Cardiac muscle cell (in vitro differentiated cells and primary cell): ENCODE measurements around the gene PDE2A. TPM values are rescaled to one million over a fixed set of nuclear protein-coding genes. Genes with fewer than 3 reads are reported as not detected.
"Not testable (repeated sequence)": the region's sequence is repeated elsewhere in the genome, so short reads cannot be mapped to it uniquely, and the experiment has no call there.

ENCODE experiments used
- DNase-seq, 2 donors: peaks; one replicate each; pipeline versions ENCODE4 v3.0.0 to v3.0.0-alpha.2; 2010 to 2017; ENCODE audit warnings: low read depth in 1 of 2, low spot score in 1 of 2
- H3K27ac ChIP-seq: fragments of 200-600 bp; sonication (generic); 2 replicates; pipeline ENCODE4 v1.5.1; 2016
- H3K27me3 ChIP-seq: fragments of 200-600 bp; sonication (generic); 2 replicates; pipeline ENCODE4 v1.6.0; 2016; ENCODE audit warnings: control low read depth
- H3K36me3 ChIP-seq: fragments of 200-600 bp; sonication (generic); 2 replicates; pipeline ENCODE4 v1.5.1; 2016; ENCODE audit warnings: control low read depth
- H3K4me1 ChIP-seq: fragments of 200-600 bp; sonication (generic); 2 replicates; pipeline ENCODE4 v1.8.1; 2017; ENCODE audit warnings: low read depth, mild to moderate bottlenecking, mixed run types
- H3K4me3 ChIP-seq: fragments of 200-600 bp; sonication (generic); 2 replicates; pipeline ENCODE4 v1.5.1; 2016; ENCODE audit warnings: mild to moderate bottlenecking
- H3K9me3 ChIP-seq: fragments of 200-600 bp; sonication (generic); 2 replicates; pipeline ENCODE4 v1.5.1; 2017; ENCODE audit warnings: low read depth, mild to moderate bottlenecking, control low read depth
- CTCF ChIP-seq: IDR thresholded peaks from 2 replicates; pipeline ENCODE4 v1.5.1; 2012; ENCODE audit warnings: low read depth, mild to moderate bottlenecking, low read length
- polyA plus RNA-seq: library from polyadenylated mRNA; unstranded; fragments of >200 nt; fragmentation: Nextera tagmentation; extraction: Ambion mirVana; gene quantifications from 2 replicates; pipeline ENCODE4 v1.2.1, GENCODE V29; 2016
- total RNA-seq: library from RNA; depleted of rRNA; stranded (reverse); fragments of >200 nt; gene quantifications from 2 replicates; pipeline ENCODE4 v1.2.3, GENCODE V29; 2016

PDE2A gene
- total and polyA plus RNA-seq, 2 experiments from 2014 or later: 0.92 TPM; not detected in 1

DNA sequence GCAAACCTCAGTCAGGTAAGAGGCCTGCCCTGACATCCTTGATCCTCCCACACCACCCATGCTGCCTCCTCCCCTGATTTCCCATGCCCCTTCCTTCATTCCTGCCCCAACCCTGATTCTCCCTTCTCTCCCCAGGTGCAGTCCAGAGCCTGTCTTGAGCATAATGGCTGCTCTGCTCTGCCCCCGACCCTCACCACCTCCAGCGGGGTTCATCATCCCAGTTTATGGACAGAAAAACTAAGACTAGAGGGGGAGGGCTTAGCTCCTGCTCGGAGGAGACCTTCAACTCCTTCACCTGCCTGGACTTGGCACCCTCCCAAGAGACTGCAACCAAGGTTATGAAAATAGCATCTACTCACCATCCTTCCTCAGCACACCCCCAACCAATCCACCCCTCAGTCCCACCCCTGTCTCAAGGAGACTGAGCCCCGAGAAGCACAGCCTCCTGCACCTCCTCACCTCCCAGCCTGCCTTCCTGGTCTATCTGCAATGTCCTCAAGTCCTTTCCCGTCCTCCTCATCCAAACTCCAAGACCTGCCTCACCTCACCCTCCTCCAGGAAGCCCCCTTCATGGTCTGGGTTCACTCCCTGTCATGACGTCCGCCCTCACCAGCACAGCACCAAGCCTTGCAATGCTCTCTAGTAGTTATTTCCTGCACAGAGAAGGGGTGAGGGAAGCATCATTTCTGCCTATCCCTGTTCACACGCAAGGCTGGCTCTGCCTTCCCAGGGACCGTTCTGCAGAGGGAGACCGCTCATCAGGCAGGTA lies 103.1 kb downstream of the PDE2A start:
- H3K9me3 ChIP-seq: no peaks in the 10 kb centered on the region
- no peak for DNase-seq
- no peak for TF ChIP-seq CTCF

GRCh38 chr11:72569966-72570892 lies 104.0 kb downstream of the PDE2A start:
- Histone ChIP-seq H3K27ac (no peak overlapping the region), H3K9me3 (no peaks in the 10 kb centered on the region), H3K4me3 (no peak overlapping the region), H3K27me3 (no peaks in the 10 kb centered on the region), H3K4me1 (no peaks in the 10 kb centered on the region), H3K36me3 (no peaks in the 10 kb centered on the region)
- TF ChIP-seq CTCF: no peak
- peak in 1 of 2 donors; percentile 73 for DNase-seq

More for the DNA sequence above, 103.1 kb downstream of the PDE2A start:
- Histone ChIP-seq H3K4me1 (no peaks in the 10 kb centered on the region), H3K27me3 (no peaks in the 10 kb centered on the region), H3K4me3 (no peak overlapping the region), H3K36me3 (no peaks in the 10 kb centered on the region), H3K27ac (no peak overlapping the region)

GRCh38 chr11:72568861-72569260 lies 105.4 kb downstream of the PDE2A start:
- Histone ChIP-seq H3K4me1 (no peaks in the 10 kb centered on the region), H3K36me3 (no peaks in the 10 kb centered on the region), H3K9me3 (no peaks in the 10 kb centered on the region), H3K4me3 (no peak overlapping the region), H3K27me3 (no peaks in the 10 kb centered on the region), H3K27ac (no peak overlapping the region)
- no peak for TF ChIP-seq CTCF
- DNase-seq: no peak

GRCh38 chr11:72562431-72562830 lies 111.8 kb downstream of the PDE2A start:
- TF ChIP-seq CTCF: no peak
- DNase-seq: no peak
- Histone ChIP-seq H3K9me3 (no peaks in the 10 kb centered on the region), H3K4me1 (no peaks in the 10 kb centered on the region), H3K27me3 (no peaks in the 10 kb centered on the region), H3K36me3 (no peaks in the 10 kb centered on the region), H3K4me3 (no peak overlapping the region), H3K27ac (no peak overlapping the region)

GRCh38 chr11:72561856-72562255 lies 112.4 kb downstream of the PDE2A start:
- no peak for TF ChIP-seq CTCF
- no peaks in the 10 kb centered on the region for H3K4me1 ChIP-seq
- no peaks in the 10 kb centered on the region for H3K27me3 ChIP-seq
- H3K4me3 ChIP-seq: no peak overlapping the region
- H3K27ac ChIP-seq: no peak overlapping the region
- H3K9me3 ChIP-seq: no peaks in the 10 kb centered on the region
- no peaks in the 10 kb centered on the region for H3K36me3 ChIP-seq
- DNase-seq: no peak

- H3K36me3 ChIP-seq, H3K4me3 ChIP-seq, H3K9me3 ChIP-seq, H3K4me1 ChIP-seq, DNase-seq, H3K27me3 ChIP-seq, H3K27ac ChIP-seq: not testable (repeated sequence)
These were observed 113.4 kb downstream of the PDE2A start for GRCh38 chr11:72560864-72561263.
